ENCODE data around the gene KRTAP4-5.
"Not testable (repeated sequence)": the region's sequence is repeated elsewhere in the genome, so short reads cannot be mapped to it uniquely, and the experiment has no call there.

Gene KRTAP4-5

GRCh38 chr17:41149652-41149985 is at the start of gene KRTAP4-5:
TSS of gene KRTAP4-5 (minus strand) at chr17:41149825. CDS start at chr17:41149767, 58 bp downstream.
- DNase-seq, result no peak

GRCh38 chr17:41196068-41196467 is 46.4 kb upstream of the KRTAP4-5 start:
- no peak for DNase-seq

- no peak for DNase-seq
Measured at GRCh38 chr17:41190328-41190727, 40.7 kb upstream of the KRTAP4-5 start.

- not testable (repeated sequence) for DNase-seq
Measured at GRCh38 chr17:41189837-41190318, 40.3 kb upstream of the KRTAP4-5 start, which contains the start of gene KRTAP9-1. TSS of gene KRTAP9-1 (plus strand) at chr17:41189887. CDS start at chr17:41189887, 0 bp downstream.

GRCh38 chr17:41186872-41187271 is 37.2 kb upstream of the KRTAP4-5 start:
- DNase-seq, result no peak

GRCh38 chr17:41185001-41185400 is 35.4 kb upstream of the KRTAP4-5 start:
- no peak for DNase-seq

GRCh38 chr17:41184480-41184961 is 34.9 kb upstream of the KRTAP4-5 start, which contains the start of gene KRTAP4-1:
TSS of gene KRTAP4-1 (minus strand) at chr17:41184911. CDS start at chr17:41184854, 57 bp downstream.
- DNase-seq, result no peak

GRCh38 chr17:41178843-41179616 is 29.4 kb upstream of the KRTAP4-5 start:
- no peak for DNase-seq

- no peak for DNase-seq
Measured at GRCh38 chr17:41178341-41178740, 28.7 kb upstream of the KRTAP4-5 start.

GRCh38 chr17:41177727-41178271 is 28.2 kb upstream of the KRTAP4-5 start, which contains the start of gene KRTAP4-2:
TSS of gene KRTAP4-2 (minus strand) at chr17:41178221. CDS start at chr17:41178164, 57 bp downstream.
- no peak for DNase-seq

GRCh38 chr17:41176744-41177387 is 27.2 kb upstream of the KRTAP4-5 start:
- DNase-seq, result no peak

GRCh38 chr17:41171886-41172285 is 22.3 kb upstream of the KRTAP4-5 start:
- DNase-seq, result no peak

GRCh38 chr17:41168121-41168520 is 18.5 kb upstream of the KRTAP4-5 start, which contains the start of gene KRTAP4-3:
TSS of gene KRTAP4-3 (minus strand) at chr17:41168221. CDS start at chr17:41168172, 49 bp downstream.
- no peak for DNase-seq

GRCh38 chr17:41167561-41167960 is 17.9 kb upstream of the KRTAP4-5 start:
- no peak for DNase-seq

- no peak for DNase-seq
Measured at GRCh38 chr17:41163828-41164227, 14.2 kb upstream of the KRTAP4-5 start.

GRCh38 chr17:41160648-41161047 is 11.0 kb upstream of the KRTAP4-5 start, which contains the start of gene KRTAP4-4:
TSS of gene KRTAP4-4 (minus strand) at chr17:41160748. CDS start at chr17:41160691, 57 bp downstream.
- DNase-seq, result no peak

- DNase-seq, result not testable (repeated sequence)
Measured at GRCh38 chr17:41160190-41160589, 10.6 kb upstream of the KRTAP4-5 start.

- no peak for DNase-seq
Measured at GRCh38 chr17:41153856-41154255, 4.2 kb upstream of the KRTAP4-5 start.

GRCh38 chr17:41151525-41151924 is 1.9 kb upstream of the KRTAP4-5 start:
- DNase-seq, result no peak

- no peak for DNase-seq
Measured at GRCh38 chr17:41150026-41150425, 401 bp upstream of the KRTAP4-5 start.

- DNase-seq, result not testable (repeated sequence)
Measured at GRCh38 chr17:41148971-41149651, 514 bp downstream of the KRTAP4-5 start.

GRCh38 chr17:41147531-41148204 is 2.0 kb downstream of the KRTAP4-5 start:
- DNase-seq, result no peak

Measured in activated CD8-positive, alpha-beta memory T cell treated with anti-CD3 and anti-CD28 coated beads, Interleukin-2, amount 50 U/mL, for 48 hours (primary cell).